KMS-11 (cell line): ENCODE data around the gene GRIK3.

Experiments
- H2AFZ ChIP-seq: fragments of 200-600 bp; sonication (generic); 2 replicates; pipeline ENCODE4 v1.6.1; 2016; ENCODE audit warnings: antibody characterized with exemption, mixed run types, low read depth
- H3K27ac ChIP-seq: fragments of 200-600 bp; sonication (generic); 2 replicates; pipeline ENCODE4 v1.6.1; 2016; ENCODE audit warnings: mild to moderate bottlenecking, mixed run types
- H3K27me3 ChIP-seq: fragments of 200-600 bp; sonication (generic); 2 replicates; pipeline ENCODE4 v1.6.1; 2017; ENCODE audit warnings: mild to moderate bottlenecking, low read depth, mixed run types, moderate library complexity; ENCODE audit not compliant: insufficient read depth
- H3K36me3 ChIP-seq: fragments of 200-600 bp; sonication (generic); 2 replicates; pipeline ENCODE4 v1.6.1; 2017; ENCODE audit warnings: mild to moderate bottlenecking, mixed run types; ENCODE audit not compliant: insufficient read depth
- H3K4me1 ChIP-seq: fragments of 200-600 bp; sonication (generic); 2 replicates; pipeline ENCODE4 v1.6.1; 2016; ENCODE audit warnings: mild to moderate bottlenecking, low read depth, mixed run types; ENCODE audit not compliant: poor library complexity, severe bottlenecking
- H3K4me2 ChIP-seq: fragments of 200-600 bp; sonication (generic); 2 replicates; pipeline ENCODE4 v1.7.0; 2016; ENCODE audit warnings: mild to moderate bottlenecking, mixed run types
- H3K4me3 ChIP-seq: fragments of 200-600 bp; sonication (generic); IDR thresholded peaks from 2 replicates; pipeline ENCODE4 v1.6.1; 2017; ENCODE audit warnings: low read depth, low read length, mixed read lengths; ENCODE audit not compliant: insufficient read depth
- H3K79me2 ChIP-seq: fragments of 200-600 bp; sonication (generic); 2 replicates; pipeline ENCODE4 v1.6.1; 2016; ENCODE audit warnings: low read depth, mixed run types; ENCODE audit not compliant: insufficient read depth
- H3K9ac ChIP-seq: fragments of 200-600 bp; sonication (generic); 2 replicates; pipeline ENCODE4 v1.6.1; 2016; ENCODE audit warnings: mild to moderate bottlenecking, mixed run types
- H4K20me1 ChIP-seq: fragments of 200-600 bp; sonication (generic); 2 replicates; pipeline ENCODE4 v1.6.1; 2016; ENCODE audit warnings: mild to moderate bottlenecking, mixed run types; ENCODE audit not compliant: insufficient read depth
- TF ChIP-seq, protein P1 (sequence below): fragments of 200-600 bp; sonication (generic); conservative IDR thresholded peaks from 2 replicates; pipeline ENCODE4 v1.6.1; 2017; ENCODE audit warnings: low read depth, mild to moderate bottlenecking, antibody characterized with exemption, low read length, moderate library complexity, mixed read lengths

Gene GRIK3

DNA sequence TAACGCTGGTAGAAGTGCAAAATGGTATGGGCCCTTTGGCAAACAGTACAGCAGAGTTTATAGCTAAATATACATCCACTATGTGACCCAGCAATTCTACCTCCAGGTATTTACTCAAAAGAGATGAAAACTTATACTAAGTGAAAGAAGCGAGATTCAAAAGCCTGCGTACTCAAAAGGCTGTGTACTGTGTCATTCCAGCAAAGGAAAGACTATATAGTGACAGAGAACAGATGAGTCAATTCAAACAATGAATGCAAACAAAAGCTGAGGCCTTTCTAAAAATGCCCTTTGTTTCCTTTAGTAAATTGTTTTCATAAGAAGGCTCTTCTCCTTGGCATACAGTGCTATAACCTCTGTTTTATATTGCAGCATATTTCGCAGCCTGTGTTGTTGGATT, 282.8 kb downstream of the GRIK3 start:
- Histone ChIP-seq H3K27ac (no peak overlapping the region), H3K4me1 (no peaks in the 10 kb centered on the region), H3K4me3 (no peak overlapping the region), H3K27me3 (peaks cover 30% of the 10 kb centered on the region; the same call in 1 of the 2 replicates), H3K4me2 (no peak overlapping the region), H2AFZ (no peak overlapping the region), H3K9ac (no peak overlapping the region), H4K20me1 (no peaks in the 10 kb centered on the region), H3K36me3 (no peaks in the 10 kb centered on the region), H3K79me2 (no peaks in the 10 kb centered on the region)
- TF ChIP-seq, protein P1, sequence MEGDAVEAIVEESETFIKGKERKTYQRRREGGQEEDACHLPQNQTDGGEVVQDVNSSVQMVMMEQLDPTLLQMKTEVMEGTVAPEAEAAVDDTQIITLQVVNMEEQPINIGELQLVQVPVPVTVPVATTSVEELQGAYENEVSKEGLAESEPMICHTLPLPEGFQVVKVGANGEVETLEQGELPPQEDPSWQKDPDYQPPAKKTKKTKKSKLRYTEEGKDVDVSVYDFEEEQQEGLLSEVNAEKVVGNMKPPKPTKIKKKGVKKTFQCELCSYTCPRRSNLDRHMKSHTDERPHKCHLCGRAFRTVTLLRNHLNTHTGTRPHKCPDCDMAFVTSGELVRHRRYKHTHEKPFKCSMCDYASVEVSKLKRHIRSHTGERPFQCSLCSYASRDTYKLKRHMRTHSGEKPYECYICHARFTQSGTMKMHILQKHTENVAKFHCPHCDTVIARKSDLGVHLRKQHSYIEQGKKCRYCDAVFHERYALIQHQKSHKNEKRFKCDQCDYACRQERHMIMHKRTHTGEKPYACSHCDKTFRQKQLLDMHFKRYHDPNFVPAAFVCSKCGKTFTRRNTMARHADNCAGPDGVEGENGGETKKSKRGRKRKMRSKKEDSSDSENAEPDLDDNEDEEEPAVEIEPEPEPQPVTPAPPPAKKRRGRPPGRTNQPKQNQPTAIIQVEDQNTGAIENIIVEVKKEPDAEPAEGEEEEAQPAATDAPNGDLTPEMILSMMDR, result no peak

DNA sequence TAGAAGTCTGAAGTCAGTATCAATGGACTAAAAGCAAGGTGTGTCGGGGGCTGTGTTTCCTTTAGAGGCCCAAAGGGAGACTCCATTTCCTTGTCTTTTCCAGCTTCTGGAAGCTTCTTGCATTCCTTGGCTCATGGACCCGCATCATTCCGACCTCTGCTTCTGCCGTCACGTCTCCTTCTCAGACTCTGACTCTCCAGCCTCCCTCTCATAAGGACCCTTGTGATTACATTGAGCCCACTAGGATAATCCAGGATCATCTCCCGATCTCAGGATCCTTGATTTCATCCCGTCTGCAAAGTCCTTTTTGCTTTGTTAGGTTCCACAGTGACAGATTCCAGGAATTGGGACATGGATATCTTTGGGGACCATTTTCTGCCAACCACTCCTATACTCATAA, 285.8 kb downstream of the GRIK3 start:
- Histone ChIP-seq H3K36me3 (no peaks in the 10 kb centered on the region), H2AFZ (no peak overlapping the region), H3K4me3 (no peak overlapping the region), H3K27ac (no peak overlapping the region), H3K79me2 (no peaks in the 10 kb centered on the region), H3K27me3 (peaks cover 40% of the 10 kb centered on the region; the same call in 1 of the 2 replicates), H3K4me2 (no peak overlapping the region), H3K9ac (no peak overlapping the region), H3K4me1 (no peaks in the 10 kb centered on the region), H4K20me1 (no peaks in the 10 kb centered on the region)
- TF ChIP-seq, protein P1, result no peak
